ENCODE measurements around the gene HCN2.

- TF ChIP-seq, protein P1, sequence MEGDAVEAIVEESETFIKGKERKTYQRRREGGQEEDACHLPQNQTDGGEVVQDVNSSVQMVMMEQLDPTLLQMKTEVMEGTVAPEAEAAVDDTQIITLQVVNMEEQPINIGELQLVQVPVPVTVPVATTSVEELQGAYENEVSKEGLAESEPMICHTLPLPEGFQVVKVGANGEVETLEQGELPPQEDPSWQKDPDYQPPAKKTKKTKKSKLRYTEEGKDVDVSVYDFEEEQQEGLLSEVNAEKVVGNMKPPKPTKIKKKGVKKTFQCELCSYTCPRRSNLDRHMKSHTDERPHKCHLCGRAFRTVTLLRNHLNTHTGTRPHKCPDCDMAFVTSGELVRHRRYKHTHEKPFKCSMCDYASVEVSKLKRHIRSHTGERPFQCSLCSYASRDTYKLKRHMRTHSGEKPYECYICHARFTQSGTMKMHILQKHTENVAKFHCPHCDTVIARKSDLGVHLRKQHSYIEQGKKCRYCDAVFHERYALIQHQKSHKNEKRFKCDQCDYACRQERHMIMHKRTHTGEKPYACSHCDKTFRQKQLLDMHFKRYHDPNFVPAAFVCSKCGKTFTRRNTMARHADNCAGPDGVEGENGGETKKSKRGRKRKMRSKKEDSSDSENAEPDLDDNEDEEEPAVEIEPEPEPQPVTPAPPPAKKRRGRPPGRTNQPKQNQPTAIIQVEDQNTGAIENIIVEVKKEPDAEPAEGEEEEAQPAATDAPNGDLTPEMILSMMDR (conservative IDR thresholded peaks at IDR 0.05; ENCODE audit: low read depth, low read length), result no peak
- no peak for TF ChIP-seq EZH2 (IDR thresholded peaks at IDR 0.05; ENCODE audit: borderline replicate concordance, low read depth, low read length, poor library complexity, severe bottlenecking)
Measured at GRCh38 chr19:662207-662961, 72.7 kb downstream of the HCN2 start.

All from A673 (cell line).